ENCODE results near the gene ZMYM3.

The ZMYM3 gene

GRCh38 chrX:71214604-71215337 lies 39.2 kb downstream of the ZMYM3 start:
- DNase-seq (ENCODE audit: insufficient read length, low spot score): no peak
- FAIRE-seq: no peak

- DNase-seq (ENCODE audit: insufficient read length, low spot score): no peak
- FAIRE-seq: no peak
Observed at GRCh38 chrX:71214152-71214551, 39.8 kb downstream of the ZMYM3 start.

- no peak for DNase-seq (ENCODE audit: insufficient read length, low spot score)
- no peak for FAIRE-seq
Observed at GRCh38 chrX:71212536-71212935, 41.4 kb downstream of the ZMYM3 start.

- no peak for FAIRE-seq
Observed at GRCh38 chrX:71210816-71211215, 43.1 kb downstream of the ZMYM3 start.

GRCh38 chrX:71199252-71200008 lies 54.5 kb downstream of the ZMYM3 start:
- FAIRE-seq (no peak), DNase-seq (ENCODE audit: insufficient read length, low spot score) (no peak)

More at GRCh38 chrX:71210816-71211215, 43.1 kb downstream of the ZMYM3 start:
- no peak for DNase-seq (ENCODE audit: insufficient read length, low spot score)

- FAIRE-seq (peak; percentile 99), DNase-seq (ENCODE audit: insufficient read length, low spot score) (no peak)
Observed at GRCh38 chrX:71198066-71198465, 55.9 kb downstream of the ZMYM3 start.

- FAIRE-seq (peak; percentile 89), DNase-seq (ENCODE audit: insufficient read length, low spot score) (no peak)
Observed at GRCh38 chrX:71195964-71196649, 57.8 kb downstream of the ZMYM3 start.

- FAIRE-seq (no peak), DNase-seq (ENCODE audit: insufficient read length, low spot score) (no peak)
Observed at GRCh38 chrX:71191248-71191647, 62.7 kb downstream of the ZMYM3 start.

Data from GM19239 (cell line).